ENCODE measurements around the gene FILIP1.

Gene FILIP1

GRCh38 chr6:75493400-75494064, at the start of gene FILIP1:
Gene FILIP1, minus strand, starts transcription at chr6:75493800. Its CDS starts 78,828 bp downstream, at chr6:75414972.
- no peak for DNase-seq

GRCh38 chr6:75543311-75543710, 49.7 kb upstream of the FILIP1 start:
- no peak for DNase-seq

- DNase-seq: no peak
Observed at GRCh38 chr6:75539136-75539535, 45.5 kb upstream of the FILIP1 start.

GRCh38 chr6:75532521-75532920, 38.9 kb upstream of the FILIP1 start:
- DNase-seq: no peak

GRCh38 chr6:75531174-75531573, 37.6 kb upstream of the FILIP1 start:
- no peak for DNase-seq

GRCh38 chr6:75530696-75531095, 37.1 kb upstream of the FILIP1 start:
- DNase-seq: no peak

- DNase-seq: no peak
Observed at GRCh38 chr6:75528423-75528822, 34.8 kb upstream of the FILIP1 start.

GRCh38 chr6:75526502-75527127, 33.0 kb upstream of the FILIP1 start:
- DNase-seq: peak; percentile 39

- DNase-seq: no peak
Observed at GRCh38 chr6:75525682-75526081, 32.1 kb upstream of the FILIP1 start.

GRCh38 chr6:75524322-75524972, 30.8 kb upstream of the FILIP1 start:
- no peak for DNase-seq

- DNase-seq: no peak
Observed at GRCh38 chr6:75516757-75517156, 23.2 kb upstream of the FILIP1 start.

- no peak for DNase-seq
Observed at GRCh38 chr6:75512591-75512990, 19.0 kb upstream of the FILIP1 start.

GRCh38 chr6:75505424-75505823, 11.8 kb upstream of the FILIP1 start:
- DNase-seq: no peak

GRCh38 chr6:75504465-75505222, 11.0 kb upstream of the FILIP1 start:
- DNase-seq: no peak

- no peak for DNase-seq
Observed at GRCh38 chr6:75503291-75503690, 9.7 kb upstream of the FILIP1 start.

GRCh38 chr6:75502884-75503283, 9.3 kb upstream of the FILIP1 start:
- no peak for DNase-seq

- DNase-seq: no peak
Observed at GRCh38 chr6:75501756-75502155, 8.2 kb upstream of the FILIP1 start.

- no peak for DNase-seq
Observed at GRCh38 chr6:75499640-75500039, 6.0 kb upstream of the FILIP1 start.

GRCh38 chr6:75498862-75499261, 5.3 kb upstream of the FILIP1 start:
- DNase-seq: no peak

GRCh38 chr6:75497994-75498393, 4.4 kb upstream of the FILIP1 start:
- no peak for DNase-seq

GRCh38 chr6:75495011-75495410, 1.4 kb upstream of the FILIP1 start:
- no peak for DNase-seq

- no peak for DNase-seq
Observed at GRCh38 chr6:75494290-75494689, 690 bp upstream of the FILIP1 start.

- DNase-seq: no peak
Observed at GRCh38 chr6:75492386-75493153, 1.0 kb downstream of the FILIP1 start.

Data from activated CD8-positive, alpha-beta memory T cell treated with anti-CD3 and anti-CD28 coated beads, Interleukin-2, amount 50 U/mL, for 4 hours (primary cell).